Measurements from ENCODE around the gene CHSY3. TPM values are rescaled to one million over a fixed set of nuclear protein-coding genes. Genes with fewer than 3 reads are reported as not detected.

The CHSY3 gene
- polyA plus RNA-seq, 3 donors, result not detected

DNA sequence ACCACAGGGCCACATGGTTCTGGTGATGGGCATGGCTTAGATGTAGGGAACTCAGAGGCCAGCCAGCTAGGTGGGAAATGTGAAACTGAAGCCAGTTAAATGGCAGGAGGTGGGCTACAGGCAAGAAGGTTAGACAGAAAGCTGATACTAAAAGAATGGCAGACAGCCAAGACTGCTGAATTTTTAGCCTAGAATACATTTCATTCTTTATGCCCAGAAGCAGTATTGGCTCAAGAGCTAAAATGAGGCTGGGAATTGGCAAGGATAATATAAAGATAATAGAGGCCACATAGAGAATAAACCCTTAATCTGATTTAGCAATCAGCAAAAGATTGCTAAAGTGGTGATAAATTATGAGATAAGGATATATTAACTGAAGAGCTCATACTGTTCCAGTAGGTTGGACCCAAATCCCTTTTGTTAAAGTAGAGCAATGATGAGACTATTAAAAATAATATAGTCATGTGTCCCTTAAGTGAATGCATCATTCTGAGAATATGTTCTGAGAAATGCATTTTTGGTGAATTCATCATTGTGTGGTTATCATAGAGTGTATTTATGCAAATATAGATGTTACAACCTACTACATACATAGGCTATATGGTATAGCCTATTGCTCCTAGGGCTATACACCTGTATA, 234.3 kb downstream of the CHSY3 start:
- no peaks in the 10 kb centered on the region for H3K36me3 Mint-ChIP-seq
- H3K9me3 Mint-ChIP-seq, result no peaks in the 10 kb centered on the region
- H3K4me3 Mint-ChIP-seq, result no peak overlapping the region
- Histone ChIP-seq H4K20me1 (ENCODE audit: insufficient read depth, low read length) (no peaks in the 10 kb centered on the region), H3K9me3 (replicated peaks in 1 of 2; ENCODE audit: control insufficient read depth in 1 of 2, insufficient read depth in 1 of 2, low read length in 2 of 2) (no peaks in the 10 kb centered on the region), H3K36me3 (replicated peaks in 1 of 2; ENCODE audit: control insufficient read depth in 1 of 2, insufficient read depth in 2 of 2, low read length in 2 of 2) (no peaks in the 10 kb centered on the region), H3K27ac (ENCODE audit: low read depth in 1 of 2, low read length in 2 of 2) (no peak overlapping the region), H3K27me3 (ENCODE audit: control insufficient read depth in 2 of 2, insufficient read depth in 2 of 2, low read length in 2 of 2) (no peaks in the 10 kb centered on the region), H3K4me3 (replicated peaks in 1 of 3; ENCODE audit: low read depth in 2 of 3, low read length in 3 of 3) (no peak overlapping the region), H3K9ac (ENCODE audit: insufficient read depth, low read length, poor library complexity, severe bottlenecking) (no peak overlapping the region), H2AFZ (ENCODE audit: insufficient read depth, low read depth, low read length, poor library complexity, severe bottlenecking) (no peak overlapping the region), H3K4me1 (ENCODE audit: control insufficient read depth in 1 of 2, insufficient read depth in 2 of 2, low read length in 2 of 2) (no peaks in the 10 kb centered on the region), H3K79me2 (ENCODE audit: insufficient read depth, low read length) (no peaks in the 10 kb centered on the region), H3K4me2 (replicated peaks; ENCODE audit: extremely low read depth, low read length, poor library complexity, severe bottlenecking) (no peak overlapping the region)
- intact Hi-C loops (cut with micrococcal nuclease), result no loop called here
- DNase-seq, result no peak
- no peak overlapping the region for H3K27ac Mint-ChIP-seq
- TF ChIP-seq CTCF (IDR thresholded peaks at IDR 0.05), result no peak
- H3K4me1 Mint-ChIP-seq, result no peaks in the 10 kb centered on the region
- H3K27me3 Mint-ChIP-seq (ENCODE audit: low read depth in 3 of 3), result peaks cover 0 to 2% (median 1%) of the 10 kb centered on the region in 3 donors

DNA sequence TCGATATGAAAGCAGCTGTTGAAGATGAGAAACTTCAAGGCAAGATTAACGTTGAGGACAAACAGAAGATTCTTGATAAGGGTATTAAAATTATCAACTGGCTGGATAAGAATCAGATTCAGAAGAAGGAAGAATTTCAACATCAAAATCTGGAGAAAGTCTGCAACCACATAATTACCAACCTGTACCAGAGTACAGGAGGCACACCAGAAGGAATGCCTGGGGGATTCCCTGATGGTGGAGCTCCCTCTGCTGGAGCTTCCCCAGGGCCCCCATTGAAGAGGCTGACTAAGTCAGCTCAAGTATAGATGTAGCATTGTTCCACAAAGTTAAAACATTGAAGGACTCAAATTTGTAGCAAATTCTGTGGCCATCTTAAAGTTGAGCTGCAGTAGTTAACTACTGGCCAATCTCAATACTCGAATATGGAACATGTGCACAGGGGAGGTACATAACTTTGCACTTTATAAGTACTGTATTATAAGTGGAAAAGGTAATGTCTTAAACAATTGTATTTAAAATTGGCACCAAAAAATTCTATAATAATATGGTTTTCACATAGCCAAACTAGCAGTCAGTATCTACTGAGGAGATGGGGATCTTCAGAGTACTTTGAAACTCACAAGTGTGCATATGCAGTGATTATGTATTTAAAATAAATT, 237.5 kb downstream of the CHSY3 start:
- no peaks in the 10 kb centered on the region for H3K36me3 ChIP-seq (replicated peaks in 1 of 2; ENCODE audit: control insufficient read depth in 1 of 2, insufficient read depth in 2 of 2, low read length in 2 of 2)
- H3K9ac ChIP-seq (ENCODE audit: insufficient read depth, low read length, poor library complexity, severe bottlenecking), result no peak overlapping the region
- Mint-ChIP-seq H3K4me3 (no peak overlapping the region), H3K9me3 (peaks cover 0 to 5% (median 0%) of the 10 kb centered on the region in 7 donors), H3K4me1 (no peaks in the 10 kb centered on the region), H3K27me3 (ENCODE audit: low read depth in 3 of 3) (peaks cover 0 to 2% (median 0%) of the 10 kb centered on the region in 3 donors), H3K36me3 (no peaks in the 10 kb centered on the region), H3K27ac (no peak overlapping the region)
- no peak overlapping the region for H3K27ac ChIP-seq (ENCODE audit: low read depth in 1 of 2, low read length in 2 of 2)
- no peak for TF ChIP-seq CTCF (IDR thresholded peaks at IDR 0.05)
- no peaks in the 10 kb centered on the region for H4K20me1 ChIP-seq (ENCODE audit: insufficient read depth, low read length)
- no peaks in the 10 kb centered on the region for H3K27me3 ChIP-seq (ENCODE audit: control insufficient read depth in 2 of 2, insufficient read depth in 2 of 2, low read length in 2 of 2)
- intact Hi-C loops (cut with micrococcal nuclease), result no loop called here
- H3K4me2 ChIP-seq (replicated peaks; ENCODE audit: extremely low read depth, low read length, poor library complexity, severe bottlenecking), result no peak overlapping the region
- H3K4me3 ChIP-seq (replicated peaks in 1 of 3; ENCODE audit: low read depth in 2 of 3, low read length in 3 of 3), result no peak overlapping the region
- DNase-seq, result no peak
- WGBS (ENCODE audit: insufficient coverage), result 100% methylated on average over 2 of the region's 3 CpGs
- no peaks in the 10 kb centered on the region for H3K9me3 ChIP-seq (replicated peaks in 1 of 2; ENCODE audit: control insufficient read depth in 1 of 2, insufficient read depth in 1 of 2, low read length in 2 of 2)
- H3K79me2 ChIP-seq (ENCODE audit: insufficient read depth, low read length), result no peaks in the 10 kb centered on the region
- H3K4me1 ChIP-seq (ENCODE audit: control insufficient read depth in 1 of 2, insufficient read depth in 2 of 2, low read length in 2 of 2), result no peaks in the 10 kb centered on the region
- no peak overlapping the region for H2AFZ ChIP-seq (ENCODE audit: insufficient read depth, low read depth, low read length, poor library complexity, severe bottlenecking)
